Small intestine (tissue), 7 donors: ENCODE measurements around the gene SLC22A25. TPM values are rescaled to one million over a fixed set of nuclear protein-coding genes. Genes with fewer than 3 reads are reported as not detected.
"Not testable (repeated sequence)": the region's sequence is repeated elsewhere in the genome, so short reads cannot be mapped to it uniquely, and the experiment has no call there.

ENCODE experiments used
- DNase-seq, 2 donors: peaks; one replicate each; pipeline versions ENCODE4 v3.0.0 to v3.0.0-alpha.2; 2013
- FAIRE-seq: peaks from 2 replicates; lab custom pipeline; 2012; peaks lifted over from hg19 to GRCh38; lab: Jason Lieb, UNC
- H3K27ac ChIP-seq, 3 donors: one replicate each; pipeline ENCODE4 v1.5.1; 2013; ENCODE audit warnings: low read length in 2 of 3, mild to moderate bottlenecking in 2 of 3, control low read depth in 1 of 3, inconsistent platforms in 1 of 3, low read depth in 1 of 3, moderate library complexity in 1 of 3
- H3K27me3 ChIP-seq, 3 donors: one replicate each; pipeline ENCODE4 v1.6.1; 2013; ENCODE audit warnings: low read length in 3 of 3, inconsistent platforms in 1 of 3; ENCODE audit not compliant: control insufficient read depth in 3 of 3, insufficient read depth in 3 of 3
- H3K36me3 ChIP-seq, 3 donors: one replicate each; pipeline ENCODE4 v1.6.1; 2013; ENCODE audit warnings: low read length in 3 of 3, inconsistent platforms in 1 of 3, low read depth in 1 of 3, mild to moderate bottlenecking in 1 of 3, moderate library complexity in 1 of 3; ENCODE audit not compliant: control insufficient read depth in 3 of 3, insufficient read depth in 2 of 3
- H3K4me1 ChIP-seq, 3 donors: one replicate each; pipeline ENCODE4 v1.6.1; 2013; ENCODE audit warnings: low read length in 2 of 3, inconsistent platforms in 1 of 3, low read depth in 1 of 3, mild to moderate bottlenecking in 1 of 3, moderate library complexity in 1 of 3; ENCODE audit not compliant: control insufficient read depth in 3 of 3, insufficient read depth in 2 of 3
- H3K4me3 ChIP-seq, 3 donors: one replicate each; pipeline ENCODE4 v1.5.1; 2013; ENCODE audit warnings: low read length in 3 of 3, control low read depth in 1 of 3, inconsistent platforms in 1 of 3, low read depth in 1 of 3, mild to moderate bottlenecking in 1 of 3, moderate library complexity in 1 of 3
- H3K9me3 ChIP-seq, 2 donors: one replicate each; pipeline ENCODE4 v1.6.1; 2013; ENCODE audit warnings: low read depth in 1 of 2, low read length in 1 of 2; ENCODE audit not compliant: control insufficient read depth in 2 of 2, insufficient read depth in 1 of 2
- WGBS, 3 donors: extraction: QIAGEN DNeasy Blood & Tissue Kit; methylation state at CpG; one replicate each; pipeline ENCODE4 v1.1.7; 2013; 5-methylcytosine and 5-hydroxymethylcytosine counted together
- polyA plus RNA-seq, 4 donors: library from polyadenylated mRNA; stranded (reverse) in 3 of 4; unstranded in 1 of 4; fragments of 200-250 nt in 3 of 4; fragments of 120-200 nt in 1 of 4; gene quantifications; one replicate each; pipeline versions ENCODE4 v1.2.1 to v1.2.3, GENCODE V29; 2013
- donor health status: healthy with polysubstance abuse.
- donor health status: control.
- donor health status: control.
- donor health status: Bipolar disorder and iron deficiency.
- donor health status: healthy.

Gene SLC22A25
- polyA plus RNA-seq, 4 donors: 0.01 TPM; not detected in 3

- no peak for FAIRE-seq
- peak in 1 of 2 donors; percentile 38 for DNase-seq
- no peaks in the 10 kb centered on the region for H3K36me3 ChIP-seq
- no peak overlapping the region for H3K4me3 ChIP-seq
- H3K27me3 ChIP-seq: peaks cover 0 to 7% (median 0%) of the 10 kb centered on the region in 3 donors
- H3K9me3 ChIP-seq: peaks cover 0 to 3% of the 10 kb centered on the region in 2 donors
- no peak overlapping the region for H3K27ac ChIP-seq
- peaks cover 0 to 16% (median 0%) of the 10 kb centered on the region in 3 donors for H3K4me1 ChIP-seq
These were observed 2.5 kb downstream of the SLC22A25 start for GRCh38 chr11:63240791-63241379.

- Histone ChIP-seq H3K36me3 (no peaks in the 10 kb centered on the region), H3K9me3 (peaks cover 0 to 3% of the 10 kb centered on the region in 2 donors), H3K27me3 (peaks cover 0 to 7% (median 0%) of the 10 kb centered on the region in 3 donors), H3K27ac (no peak overlapping the region), H3K4me1 (peaks cover 0 to 16% (median 0%) of the 10 kb centered on the region in 3 donors), H3K4me3 (no peak overlapping the region)
- FAIRE-seq: no peak
- 44 to 59% (median 59%) methylated on average over 1 of the region's 1 CpG for WGBS, 3 donors
- DNase-seq: no peak
These were observed 3.3 kb downstream of the SLC22A25 start for GRCh38 chr11:63240098-63240497.

DNA sequence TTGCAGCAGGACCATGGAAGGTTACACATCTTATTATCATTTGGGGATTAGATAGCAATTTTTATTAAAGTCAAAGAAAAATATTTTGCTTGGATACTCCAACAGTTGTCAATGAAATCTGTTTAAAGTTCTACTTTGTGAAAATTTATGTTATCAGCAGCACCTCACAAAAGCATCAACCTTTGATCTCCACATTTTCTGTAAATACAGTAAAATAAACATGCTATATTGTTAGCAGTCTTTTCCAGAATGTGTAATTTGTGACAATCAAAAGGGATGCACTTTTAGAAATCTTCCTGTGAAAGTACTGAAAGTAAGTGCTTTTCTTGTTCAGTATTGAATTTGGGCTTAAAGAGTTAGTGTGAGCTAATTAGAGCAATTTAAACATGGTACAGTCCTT lies 4.1 kb downstream of the SLC22A25 start:
- Histone ChIP-seq H3K4me1 (peaks cover 0 to 16% (median 0%) of the 10 kb centered on the region in 3 donors), H3K27ac (no peak overlapping the region), H3K4me3 (no peak overlapping the region), H3K9me3 (peaks cover 0 to 3% of the 10 kb centered on the region in 2 donors), H3K27me3 (peaks cover 0 to 5% (median 0%) of the 10 kb centered on the region in 3 donors), H3K36me3 (no peaks in the 10 kb centered on the region)
- no peak for DNase-seq
- FAIRE-seq: no peak

GRCh38 chr11:63237413-63237812 lies 6.0 kb downstream of the SLC22A25 start:
- Histone ChIP-seq H3K27me3 (peaks cover 0 to 3% (median 0%) of the 10 kb centered on the region in 3 donors), H3K4me1 (peaks cover 0 to 16% (median 0%) of the 10 kb centered on the region in 3 donors), H3K4me3 (no peak overlapping the region), H3K9me3 (peaks cover 0 to 3% of the 10 kb centered on the region in 2 donors), H3K27ac (no peak overlapping the region), H3K36me3 (no peaks in the 10 kb centered on the region)
- no peak for DNase-seq
- no peak for FAIRE-seq

DNA sequence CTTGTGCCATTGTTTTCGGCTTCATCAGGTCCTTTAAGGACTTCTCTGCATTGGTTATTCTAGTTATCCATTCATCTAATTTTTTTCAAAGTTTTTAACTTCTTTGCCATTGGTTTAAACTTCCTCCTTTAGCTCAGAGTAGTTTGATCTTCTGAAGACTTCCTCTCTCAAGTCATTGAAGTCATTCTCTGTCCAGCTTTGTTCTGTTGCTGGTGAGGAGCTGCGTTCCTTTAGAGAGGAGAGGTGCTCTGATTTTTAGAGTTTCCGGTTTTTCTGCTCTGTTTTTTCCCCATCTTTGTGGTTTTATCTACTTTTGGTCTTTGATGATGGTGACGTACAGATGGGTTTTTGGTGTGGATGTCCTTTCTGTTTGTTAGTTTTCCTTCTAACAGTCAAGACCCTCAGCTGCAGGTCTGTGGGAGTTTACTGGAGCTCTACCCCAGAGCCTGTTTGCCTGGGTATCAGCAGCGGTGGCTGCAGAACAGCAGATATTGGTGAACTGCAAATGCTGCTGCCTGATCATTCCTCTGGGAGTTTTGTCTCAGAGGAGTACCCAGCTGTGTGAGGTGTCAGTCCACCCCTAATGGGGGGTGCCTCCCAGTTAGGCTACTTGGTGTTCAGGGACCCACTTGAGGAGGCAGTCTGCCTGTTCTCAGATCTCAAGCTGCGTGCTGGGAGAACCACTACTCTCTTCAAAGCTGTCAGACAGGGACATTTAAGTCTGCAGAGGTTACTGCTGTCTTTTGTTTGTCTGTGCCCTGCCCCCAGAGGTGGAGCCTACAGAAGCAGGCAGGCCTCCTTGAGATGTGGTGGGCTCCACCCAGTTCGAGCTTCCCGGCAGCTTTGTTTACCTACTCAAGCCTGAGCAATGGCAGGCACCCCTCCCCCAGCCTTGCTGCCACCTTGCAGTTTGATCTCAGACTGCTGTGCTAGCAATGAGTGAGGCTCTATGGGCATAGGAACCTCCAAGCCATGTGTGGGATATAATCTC lies 7.6 kb downstream of the SLC22A25 start:
- not testable (repeated sequence) for DNase-seq, H3K4me1 ChIP-seq, H3K9me3 ChIP-seq, FAIRE-seq, H3K36me3 ChIP-seq, H3K27ac ChIP-seq, H3K4me3 ChIP-seq, H3K27me3 ChIP-seq
- WGBS, 3 donors: 75 to 80% (median 77%) methylated on average over 7 of the region's 8 CpGs

- DNase-seq (no peak), FAIRE-seq (no peak)
- Histone ChIP-seq H3K9me3 (no peaks in the 10 kb centered on the region), H3K27ac (no peak overlapping the region), H3K36me3 (no peaks in the 10 kb centered on the region), H3K4me3 (no peak overlapping the region), H3K4me1 (no peaks in the 10 kb centered on the region), H3K27me3 (no peaks in the 10 kb centered on the region)
- WGBS, 3 donors: 7 to 17% (median 11%) methylated on average over 1 of the region's 1 CpG
These were observed 13.6 kb downstream of the SLC22A25 start for GRCh38 chr11:63229815-63230214.

DNA sequence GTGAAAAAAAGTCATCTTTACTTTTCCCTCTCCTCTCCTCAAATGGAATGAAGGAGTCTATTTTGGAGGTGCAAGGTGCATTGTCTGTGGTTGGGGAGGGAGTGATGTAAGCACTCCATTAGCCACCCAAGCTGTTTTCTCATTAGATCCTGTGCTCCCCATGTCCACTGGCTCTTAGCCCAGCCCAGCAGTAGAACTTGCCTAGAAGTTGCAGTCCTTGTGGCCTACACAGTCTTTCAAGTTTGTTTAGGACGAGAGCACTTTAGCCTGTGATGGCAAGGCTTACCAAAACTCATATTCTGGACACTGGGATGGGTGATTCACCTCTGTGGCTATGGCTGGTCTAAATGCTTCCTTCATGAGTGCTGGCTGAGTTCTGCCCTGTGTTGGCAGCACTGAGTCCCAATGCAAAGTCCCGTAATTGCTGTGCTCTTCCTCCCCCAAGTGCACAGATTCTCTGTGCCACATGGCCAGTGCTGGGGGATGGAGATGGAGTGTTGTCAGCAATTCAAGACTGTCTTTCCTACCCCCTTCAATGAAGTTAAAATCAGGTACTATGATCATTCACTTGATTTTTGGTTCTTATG lies 15.8 kb downstream of the SLC22A25 start:
- Histone ChIP-seq H3K4me3 (no peak overlapping the region), H3K9me3 (no peaks in the 10 kb centered on the region), H3K27ac (no peak overlapping the region), H3K4me1 (no peaks in the 10 kb centered on the region), H3K36me3 (no peaks in the 10 kb centered on the region), H3K27me3 (no peaks in the 10 kb centered on the region)
- 62 to 80% (median 68%) methylated on average over 2 of the region's 2 CpGs for WGBS, 3 donors
- DNase-seq (no peak), FAIRE-seq (no peak)

- H3K4me3 ChIP-seq: no peak overlapping the region
- H3K27me3 ChIP-seq: no peaks in the 10 kb centered on the region
- H3K27ac ChIP-seq: no peak overlapping the region
- no peak for FAIRE-seq
- no peaks in the 10 kb centered on the region for H3K36me3 ChIP-seq
- H3K4me1 ChIP-seq: no peaks in the 10 kb centered on the region
- no peaks in the 10 kb centered on the region for H3K9me3 ChIP-seq
- DNase-seq: no peak
- 71 to 92% (median 86%) methylated on average over 1 of the region's 1 CpG for WGBS, 3 donors
These were observed 16.8 kb downstream of the SLC22A25 start for GRCh38 chr11:63226488-63227114.
